HG03378 (cell line): ENCODE results near the gene DEDD2.

Experiments used
- ATAC-seq: cut with Tn5 transposase; IDR thresholded peaks from one replicate; pipeline ENCODE4 v1.9.1; 2021; ENCODE audit warnings: mild to moderate bottlenecking, moderate library complexity; ENCODE audit not compliant: unreplicated experiment

DEDD2 gene

DNA sequence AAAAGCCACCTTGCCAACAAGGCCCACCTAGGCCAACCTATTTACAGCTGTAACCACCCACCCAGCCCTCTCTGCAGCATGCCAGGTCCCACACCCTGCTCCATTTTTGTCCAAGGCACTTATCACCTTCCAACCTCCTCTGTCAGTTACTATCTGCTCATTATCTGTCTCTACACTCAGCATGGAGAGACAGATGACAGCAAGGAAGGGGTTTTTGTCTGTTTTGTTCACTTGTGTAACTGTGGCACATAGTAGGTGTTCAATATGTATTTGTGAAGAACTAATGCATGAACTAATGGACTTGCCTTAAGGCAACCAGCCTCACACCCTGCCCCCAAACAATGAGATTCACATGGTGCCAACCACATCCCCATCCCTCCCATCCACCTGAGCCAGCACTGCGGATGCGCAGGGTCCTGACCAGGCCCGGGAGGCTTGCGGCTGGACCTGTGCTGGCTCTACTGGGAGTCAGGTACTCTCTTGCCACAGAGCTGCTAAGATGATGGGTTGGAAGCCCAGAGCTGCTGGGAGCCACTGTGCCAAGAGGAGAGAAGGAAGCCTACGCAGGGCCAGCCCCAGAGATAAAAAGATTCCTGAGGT is 17.3 kb downstream of the DEDD2 start:
- no peak for ATAC-seq

DNA sequence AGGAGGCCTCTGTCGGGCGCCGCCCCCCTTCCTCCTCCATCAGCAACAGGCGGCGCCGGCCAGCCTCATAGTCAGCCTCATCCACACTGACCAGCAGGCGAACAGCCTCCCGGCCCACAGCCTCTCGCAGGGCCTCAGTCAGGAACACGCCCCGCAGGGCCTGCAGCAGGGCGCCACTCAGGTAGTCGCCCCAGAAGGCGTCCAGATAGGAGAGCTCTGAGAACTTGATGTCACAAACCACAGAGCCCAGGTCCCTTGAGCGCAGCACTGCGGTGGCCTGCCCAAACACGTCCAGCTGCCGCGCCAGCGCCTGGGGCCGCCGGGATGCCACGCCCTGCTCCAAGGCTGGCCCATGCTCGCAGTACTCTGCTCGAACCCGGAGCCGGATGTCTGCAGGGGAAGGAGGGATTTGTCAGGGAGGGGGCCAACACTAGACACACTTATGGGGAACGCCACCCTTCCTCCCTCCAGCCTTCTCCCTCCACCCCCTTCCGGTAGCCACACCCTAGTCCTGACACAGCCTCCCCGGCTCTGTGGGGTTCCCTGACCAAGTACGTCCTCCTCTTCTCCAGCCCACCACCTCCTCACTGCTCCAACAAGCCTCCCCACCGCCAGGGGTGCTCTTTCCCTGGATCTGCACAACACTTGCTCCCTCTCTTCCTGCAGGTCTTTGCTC is 17.9 kb downstream of the DEDD2 start:
- ATAC-seq: no peak

- no peak for ATAC-seq
Observed at GRCh38 chr19:42198676-42199439, 18.6 kb downstream of the DEDD2 start.

DNA sequence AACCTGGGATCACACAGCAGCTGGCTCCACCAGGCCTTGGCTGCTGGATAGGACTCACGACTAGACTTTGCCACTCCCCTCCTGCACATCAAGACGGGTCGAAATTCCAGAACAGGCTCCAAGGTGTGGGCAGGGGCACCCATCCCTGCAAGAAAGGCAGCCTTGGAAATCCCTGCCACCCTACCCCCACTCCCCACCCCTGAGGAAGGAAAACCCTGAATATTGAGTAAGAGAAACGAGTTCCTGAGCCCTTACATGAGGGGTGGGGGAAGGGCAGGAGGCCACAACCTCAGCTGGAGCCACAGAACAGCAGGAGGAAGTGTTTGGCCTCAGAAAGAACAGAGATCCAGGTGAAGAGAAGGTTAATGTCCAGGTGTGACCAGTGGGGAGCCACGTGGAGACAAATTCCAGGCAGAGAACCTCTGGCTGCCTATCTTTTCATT is 20.1 kb downstream of the DEDD2 start:
- ATAC-seq: no peak

DNA sequence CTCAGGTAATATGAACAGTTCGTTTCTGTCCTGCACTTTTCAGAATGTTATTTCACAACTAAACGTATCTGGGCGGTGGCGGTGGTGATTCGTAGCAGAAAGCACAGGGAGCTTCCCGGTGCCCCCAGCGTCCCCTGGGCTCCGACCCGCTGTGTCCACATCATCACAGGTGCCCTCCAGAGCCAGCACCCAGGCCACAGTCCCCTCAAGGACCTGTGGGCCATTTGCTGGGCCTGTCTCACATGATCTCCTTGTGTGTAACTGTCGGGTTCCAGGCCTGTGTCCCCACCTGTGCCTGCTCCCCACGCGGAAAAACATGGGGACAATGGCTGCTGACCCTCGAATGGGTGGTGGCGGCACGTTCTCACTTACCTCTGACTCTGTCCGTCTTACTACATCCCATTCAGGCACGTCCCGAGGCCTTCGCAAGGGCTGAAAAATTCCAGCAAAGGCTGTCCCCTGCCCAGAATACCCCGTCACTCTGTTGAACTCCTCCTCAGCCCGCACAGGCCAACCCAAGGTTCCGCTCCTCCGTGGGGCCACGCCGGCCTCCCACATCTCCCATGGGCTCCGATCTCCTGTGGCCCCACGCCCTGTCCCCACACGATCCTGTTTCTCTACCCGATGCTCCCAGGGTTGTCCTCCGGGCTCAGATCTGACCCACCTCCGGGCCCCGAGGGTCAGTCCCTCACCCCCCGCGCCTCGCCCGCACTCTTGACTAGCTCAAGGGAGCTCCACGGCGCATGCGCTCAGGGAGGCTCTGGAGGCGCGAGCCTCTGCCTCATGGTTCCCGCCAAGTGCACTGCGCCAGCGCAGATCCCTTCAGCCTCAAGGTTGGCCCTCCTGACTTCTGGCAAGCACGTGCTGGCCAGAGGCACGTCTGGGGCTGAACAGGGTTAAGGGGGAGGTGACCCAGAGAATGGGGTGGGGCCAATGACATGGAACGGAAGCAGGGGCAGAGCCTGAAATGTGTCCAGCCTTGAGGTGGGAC is 21.2 kb downstream of the DEDD2 start:
- ATAC-seq: no peak

- no peak for ATAC-seq
Observed at GRCh38 chr19:42193706-42194105, 23.8 kb downstream of the DEDD2 start.

GRCh38 chr19:42193294-42193693 is 24.2 kb downstream of the DEDD2 start:
- ATAC-seq: no peak

GRCh38 chr19:42191855-42192254 is 25.6 kb downstream of the DEDD2 start:
- no peak for ATAC-seq

DNA sequence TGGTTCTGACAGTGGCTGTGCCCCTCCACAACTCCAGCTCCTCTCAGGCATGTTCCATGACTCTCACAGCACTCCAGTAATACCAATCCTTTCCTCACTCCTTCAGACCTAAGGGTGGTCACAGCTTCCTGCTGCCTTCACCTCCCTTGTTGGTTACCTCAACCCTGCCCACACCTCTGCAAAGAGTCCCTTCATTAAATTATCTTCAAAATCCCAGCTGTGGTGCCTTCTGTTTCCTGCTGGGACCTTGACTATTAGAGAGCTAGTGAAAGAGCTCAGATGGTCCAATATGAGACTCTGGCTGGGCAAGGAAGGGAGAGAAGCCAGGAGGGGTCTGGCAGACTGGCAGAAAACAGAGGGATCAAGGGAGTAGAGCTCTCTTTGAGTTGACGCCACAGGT is 26.1 kb downstream of the DEDD2 start:
- no peak for ATAC-seq

DNA sequence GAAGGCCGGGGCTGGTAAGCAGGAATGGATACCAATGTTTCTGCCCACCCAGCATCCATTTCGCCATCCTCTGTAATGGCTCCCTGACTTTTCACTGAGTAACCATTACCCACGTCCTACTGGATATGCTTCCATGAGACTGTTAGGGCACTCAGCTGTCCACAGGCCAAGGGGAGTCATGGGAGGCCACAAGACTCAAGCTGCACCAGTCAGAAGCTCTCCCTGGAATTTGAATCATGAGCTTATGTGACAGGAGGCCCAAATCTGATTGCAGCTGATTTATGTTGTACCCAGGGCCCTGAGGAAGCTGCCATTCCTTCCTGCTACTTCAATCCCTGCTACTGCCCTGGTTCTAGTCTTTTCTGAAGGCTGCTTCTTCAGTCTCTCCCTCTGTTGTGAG is 28.3 kb downstream of the DEDD2 start:
- no peak for ATAC-seq

DNA sequence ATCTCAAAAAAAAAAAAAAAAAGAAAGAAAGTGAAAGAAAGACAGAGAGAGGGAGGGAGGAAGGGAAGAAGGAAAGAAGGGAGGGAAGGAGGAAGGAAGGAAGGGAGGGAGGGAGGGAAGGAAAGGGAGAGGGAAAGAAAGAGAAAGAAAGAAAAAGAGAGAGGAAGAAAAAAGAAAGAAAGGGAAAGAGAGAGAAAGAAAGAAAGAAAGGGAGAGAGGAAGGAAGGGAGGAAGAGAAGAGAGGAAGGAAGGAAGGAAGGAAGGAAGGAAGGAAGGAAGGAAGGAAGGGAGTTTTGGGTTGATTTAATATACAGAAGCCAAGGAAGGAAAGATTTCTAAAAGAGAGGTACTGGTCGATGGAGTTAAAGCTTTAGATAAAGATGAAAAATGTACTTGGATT is 28.8 kb downstream of the DEDD2 start:
- ATAC-seq: no peak

GRCh38 chr19:42185277-42185676 is 32.2 kb downstream of the DEDD2 start:
- no peak for ATAC-seq

DNA sequence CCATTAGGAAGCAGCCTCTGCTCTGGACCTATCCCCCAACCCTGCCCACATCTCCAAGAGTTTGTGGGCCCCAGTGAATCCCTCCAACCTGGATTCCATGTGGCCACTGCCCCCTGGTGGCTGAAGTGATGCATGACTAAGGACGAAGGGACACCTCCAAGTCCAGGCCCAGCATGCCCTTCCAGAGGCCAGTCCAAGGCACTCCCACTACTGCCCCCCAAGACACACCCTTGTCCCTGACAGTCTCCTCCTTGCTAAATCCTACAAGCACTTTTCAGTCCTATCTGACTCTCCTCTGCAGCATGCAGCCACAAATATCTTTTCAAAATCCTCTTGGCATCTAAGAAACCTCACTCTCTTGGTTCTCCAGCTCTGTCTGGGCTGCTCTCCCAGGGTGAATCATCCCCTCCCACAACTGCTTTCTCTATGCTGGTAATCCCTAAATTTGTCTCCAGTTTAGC is 33.0 kb downstream of the DEDD2 start:
- no peak for ATAC-seq

- no peak for ATAC-seq
Observed at GRCh38 chr19:42178791-42179674, 38.4 kb downstream of the DEDD2 start.

DNA sequence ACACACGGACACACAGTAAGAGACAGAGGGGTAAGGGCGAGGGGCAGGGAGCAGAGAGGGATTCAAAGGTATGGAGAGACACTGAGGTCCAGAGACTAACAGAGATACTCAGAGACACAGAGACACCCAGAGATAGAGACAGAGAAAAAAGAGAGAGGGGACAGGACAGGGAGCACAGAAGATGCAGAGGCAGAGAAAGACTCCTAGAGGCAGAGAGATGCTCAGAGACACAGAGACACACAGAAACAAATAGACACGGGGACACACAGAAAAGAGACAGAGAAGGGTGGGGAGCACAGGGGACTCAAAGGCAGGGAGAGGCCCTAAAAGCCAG is 39.8 kb downstream of the DEDD2 start:
- ATAC-seq: no peak

- no peak for ATAC-seq
Observed at GRCh38 chr19:42176990-42177685, 40.3 kb downstream of the DEDD2 start.

- ATAC-seq: no peak
Observed at GRCh38 chr19:42176649-42176989, 40.9 kb downstream of the DEDD2 start.

GRCh38 chr19:42175952-42176648 is 41.4 kb downstream of the DEDD2 start:
- ATAC-seq: no peak
